Tibial nerve (tissue), 4 donors: ENCODE data around the gene CHST15.

ENCODE experiments used
- CTCF ChIP-seq, 5 experiments: fragments of 200-600 bp in 3 of 5; fragments of 450-650 bp in 2 of 5; sonication (generic) in 3 of 5; IDR thresholded peaks; one replicate each; pipeline ENCODE4 v1.5.1; 2016 to 2019; ENCODE audit warnings: antibody characterized with exemption in 5 of 5, mild to moderate bottlenecking in 3 of 5, moderate library complexity in 2 of 5
- EP300 ChIP-seq, 2 donors: sonication (generic); formaldehyde crosslinking; IDR thresholded peaks; one replicate each; pipeline ENCODE4 v1.6.1; 2017; ENCODE audit warnings: antibody characterized with exemption in 2 of 2, mild to moderate bottlenecking in 1 of 2
- POLR2A ChIP-seq, 2 donors: fragments of 450-650 bp; IDR thresholded peaks; one replicate each; pipeline ENCODE4 v1.6.1; 2017; ENCODE audit warnings: antibody characterized with exemption in 2 of 2, mild to moderate bottlenecking in 2 of 2, moderate library complexity in 2 of 2

DNA sequence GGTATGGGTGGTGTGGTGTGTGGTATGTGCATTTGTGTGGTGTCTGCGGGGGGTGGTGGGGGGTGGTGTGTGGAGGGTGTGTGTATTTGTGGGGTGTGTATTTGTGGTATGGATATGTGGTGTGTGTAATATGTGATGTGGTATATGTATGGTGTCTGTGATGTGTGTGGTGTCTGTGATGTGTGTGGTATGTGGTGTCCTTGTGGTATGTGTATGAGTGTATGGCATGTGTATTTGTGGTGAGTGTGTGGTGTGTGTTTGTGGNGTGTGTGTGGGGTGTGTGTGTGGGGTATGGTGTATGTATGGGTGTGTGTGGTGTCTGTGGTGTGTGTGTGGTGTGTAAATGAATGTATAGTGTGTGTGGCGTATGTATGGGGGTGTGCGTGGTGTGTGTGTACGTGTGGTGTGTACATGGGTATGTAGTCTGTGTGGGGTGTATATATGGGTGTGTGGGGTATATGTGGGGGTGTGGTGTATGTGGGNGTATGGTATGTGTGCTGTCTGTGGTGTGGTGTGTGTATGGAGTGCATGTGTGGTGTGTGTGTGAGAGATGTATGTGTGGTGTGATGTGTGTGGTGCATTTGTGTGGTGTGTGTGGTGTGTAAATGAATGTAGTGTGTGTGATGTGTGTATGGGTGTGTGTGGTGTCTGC is 27.1 kb upstream of the CHST15 start:
- TF ChIP-seq POLR2A (IDR thresholded peaks at IDR 0.05) (no peak), CTCF (IDR thresholded peaks at IDR 0.05) (no peak), EP300 (IDR thresholded peaks at IDR 0.05) (no peak)
